Keratinocyte (primary cell): ENCODE measurements around the gene PTPN14. TPM values are rescaled to one million over a fixed set of nuclear protein-coding genes. Genes with fewer than 3 reads are reported as not detected.

Experiments used
- DNase-seq: peaks from one replicate; pipeline ENCODE4 v3.0.0-alpha.2; 2011; ENCODE audit warnings: low read depth, missing footprints, low spot score
- FAIRE-seq: peaks from 2 replicates; lab custom pipeline; 2011; peaks lifted over from hg19 to GRCh38; lab: Jason Lieb, UNC
- H2AFZ ChIP-seq: 2 replicates; pipeline ENCODE4 v1.6.0; 2012; ENCODE audit warnings: low read length, control low read depth, inconsistent platforms; ENCODE audit not compliant: control insufficient read depth
- H3K27ac ChIP-seq: 2 replicates; pipeline ENCODE4 v1.5.1; 2011; ENCODE audit warnings: low read length; ENCODE audit not compliant: control insufficient read depth, insufficient read depth
- H3K27me3 ChIP-seq: 3 replicates; pipeline ENCODE4 v1.6.0; 2011; ENCODE audit warnings: low read length; ENCODE audit not compliant: control insufficient read depth, insufficient read depth; ENCODE audit errors: extremely low read depth
- H3K36me3 ChIP-seq, 2 experiments: 2 replicates in 1 of 2; 3 replicates in 1 of 2; pipeline ENCODE4 v1.5.1; 2011; ENCODE audit warnings: low read length in 2 of 2, mild to moderate bottlenecking in 1 of 2; ENCODE audit not compliant: control insufficient read depth in 2 of 2, insufficient read depth in 2 of 2; ENCODE audit errors: extremely low read depth in 1 of 2
- H3K4me1 ChIP-seq: 3 replicates; pipeline ENCODE4 v1.5.1; 2011; ENCODE audit warnings: low read length; ENCODE audit not compliant: control insufficient read depth, insufficient read depth; ENCODE audit errors: extremely low read depth
- H3K4me2 ChIP-seq: 3 replicates; pipeline ENCODE4 v1.6.0; 2011; ENCODE audit warnings: low read depth, low read length; ENCODE audit not compliant: control insufficient read depth, insufficient read depth; ENCODE audit errors: extremely low read depth
- H3K4me3 ChIP-seq, 3 experiments: fragments of 200-600 bp in 1 of 3; sonication (generic) in 1 of 3; 2 replicates in 2 of 3; 3 replicates in 1 of 3; pipeline ENCODE4 v1.5.1; 2011 to 2016; ENCODE audit warnings: low read length in 3 of 3, mild to moderate bottlenecking in 3 of 3, control low read depth in 2 of 3, inconsistent platforms in 1 of 3, low read depth in 1 of 3, mixed read lengths in 1 of 3, mixed run types in 1 of 3, moderate library complexity in 1 of 3; ENCODE audit not compliant: control insufficient read depth in 2 of 3, insufficient read depth in 2 of 3; ENCODE audit errors: extremely low read depth in 1 of 3
- H3K79me2 ChIP-seq: 2 replicates; pipeline ENCODE4 v1.6.0; 2012; ENCODE audit warnings: low read length; ENCODE audit not compliant: control insufficient read depth, insufficient read depth
- H3K9ac ChIP-seq: 3 replicates; pipeline ENCODE4 v1.6.0; 2011; ENCODE audit warnings: low read length; ENCODE audit not compliant: control insufficient read depth, insufficient read depth; ENCODE audit errors: extremely low read depth
- H3K9me1 ChIP-seq: 3 replicates; pipeline ENCODE4 v1.6.0; 2011; ENCODE audit warnings: low read length; ENCODE audit not compliant: control insufficient read depth, insufficient read depth; ENCODE audit errors: extremely low read depth
- H3K9me3 ChIP-seq: 2 replicates; pipeline ENCODE4 v1.5.1; 2012; ENCODE audit warnings: low read depth, low read length; ENCODE audit not compliant: control insufficient read depth
- H4K20me1 ChIP-seq: 3 replicates; pipeline ENCODE4 v1.6.0; 2011; ENCODE audit warnings: low read length; ENCODE audit not compliant: control insufficient read depth, insufficient read depth; ENCODE audit errors: extremely low read depth
- EZH2 ChIP-seq: IDR thresholded peaks from one replicate; pipeline ENCODE4 v1.6.1; 2012; ENCODE audit warnings: inconsistent platforms, mild to moderate bottlenecking, low read length, moderate library complexity
- dilution Hi-C: fragments of 300-500 bp; cut with MboI; formaldehyde crosslinking; loops from one replicate; pipeline ENCODE4 v1.7.0; 2020; ENCODE audit warnings: low sequenced_read_pairs; ENCODE audit not compliant: extremely low pct_ligation_motif_present
- polyA plus RNA-seq, 5 experiments: library from polyadenylated mRNA; depleted of rRNA in 3 of 5; stranded (reverse) in 3 of 5; stranded (forward) in 1 of 5; unstranded in 1 of 5; fragments of >200 nt; gene quantifications; 1 replicate in 1 of 5; 2 replicates in 3 of 5; 3 replicates in 1 of 5; pipeline versions ENCODE4 v1.2.1 to v1.2.3, GENCODE V29; 2011 to 2012; ENCODE audit warnings: missing spikeins in 2 of 5, low read depth in 1 of 5, low replicate concordance in 1 of 5
- TF ChIP-seq, protein P1 (sequence below), 3 experiments: IDR thresholded peaks in 1 of 3; conservative IDR thresholded peaks in 1 of 3; optimal IDR thresholded peaks in 1 of 3; 2 replicates in 2 of 3; 3 replicates in 1 of 3; pipeline versions ENCODE3 to v1.5.1; 2011; ENCODE audit warnings: low read length in 3 of 3, mild to moderate bottlenecking in 3 of 3, moderate library complexity in 2 of 3, control low read depth in 1 of 3, inconsistent platforms in 1 of 3; ENCODE audit not compliant: insufficient read depth in 2 of 3; ENCODE audit errors: extremely low read depth in 1 of 3

PTPN14 gene
- polyA plus RNA-seq, 1 donor (not counting 4 experiments of a cell fraction or from before 2014, with no cell fraction given), result 29.9 TPM

DNA sequence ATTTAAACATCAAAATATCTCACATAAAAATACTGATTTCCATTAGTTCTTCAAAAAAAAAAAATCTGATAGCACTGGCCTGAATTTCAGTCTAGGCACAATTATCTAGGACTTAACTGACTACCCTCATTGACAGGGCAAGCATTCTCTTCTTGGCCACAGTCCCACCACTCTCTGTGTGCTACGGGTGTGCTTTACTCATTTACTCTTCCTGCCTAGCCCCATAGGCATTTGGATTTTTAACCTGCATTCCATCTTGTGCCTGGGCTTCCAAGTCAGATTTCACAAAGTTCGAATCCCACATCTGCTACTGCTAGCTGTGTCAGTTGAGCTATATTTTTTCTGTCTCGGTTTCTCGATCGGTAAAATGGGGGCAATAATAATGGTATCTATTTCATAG lies 38.0 kb downstream of the PTPN14 start:
- no peak for TF ChIP-seq EZH2
- TF ChIP-seq, protein P1, sequence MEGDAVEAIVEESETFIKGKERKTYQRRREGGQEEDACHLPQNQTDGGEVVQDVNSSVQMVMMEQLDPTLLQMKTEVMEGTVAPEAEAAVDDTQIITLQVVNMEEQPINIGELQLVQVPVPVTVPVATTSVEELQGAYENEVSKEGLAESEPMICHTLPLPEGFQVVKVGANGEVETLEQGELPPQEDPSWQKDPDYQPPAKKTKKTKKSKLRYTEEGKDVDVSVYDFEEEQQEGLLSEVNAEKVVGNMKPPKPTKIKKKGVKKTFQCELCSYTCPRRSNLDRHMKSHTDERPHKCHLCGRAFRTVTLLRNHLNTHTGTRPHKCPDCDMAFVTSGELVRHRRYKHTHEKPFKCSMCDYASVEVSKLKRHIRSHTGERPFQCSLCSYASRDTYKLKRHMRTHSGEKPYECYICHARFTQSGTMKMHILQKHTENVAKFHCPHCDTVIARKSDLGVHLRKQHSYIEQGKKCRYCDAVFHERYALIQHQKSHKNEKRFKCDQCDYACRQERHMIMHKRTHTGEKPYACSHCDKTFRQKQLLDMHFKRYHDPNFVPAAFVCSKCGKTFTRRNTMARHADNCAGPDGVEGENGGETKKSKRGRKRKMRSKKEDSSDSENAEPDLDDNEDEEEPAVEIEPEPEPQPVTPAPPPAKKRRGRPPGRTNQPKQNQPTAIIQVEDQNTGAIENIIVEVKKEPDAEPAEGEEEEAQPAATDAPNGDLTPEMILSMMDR (optimal IDR thresholded peaks at IDR 0.05 in 1 of 3, IDR thresholded peaks at IDR 0.05 in 1 of 3, conservative IDR thresholded peaks at IDR 0.05 in 1 of 3; ENCODE audit: extremely low read depth in 1 of 3, insufficient read depth in 2 of 3, low read length in 3 of 3), result no peak
- peaks cover 5% of the 10 kb centered on the region for H4K20me1 ChIP-seq
- H3K9me3 ChIP-seq, result no peaks in the 10 kb centered on the region
- H3K9ac ChIP-seq, result no peak overlapping the region
- no peak overlapping the region for H3K27ac ChIP-seq
- no peak overlapping the region for H3K4me2 ChIP-seq
- no peak overlapping the region for H2AFZ ChIP-seq
- dilution Hi-C loops, result no loop called here
- H3K27me3 ChIP-seq, result no peaks in the 10 kb centered on the region
- H3K36me3 ChIP-seq, result peaks cover 0 to 5% of the 10 kb centered on the region in 2 experiments
- peaks cover 98% of the 10 kb centered on the region for H3K79me2 ChIP-seq
- H3K4me1 ChIP-seq, result peaks cover 31% of the 10 kb centered on the region
- FAIRE-seq (no peak), DNase-seq (no peak)
- H3K4me3 ChIP-seq, result no peak overlapping the region
- H3K9me1 ChIP-seq, result no peaks in the 10 kb centered on the region

- no peaks in the 10 kb centered on the region for H3K9me3 ChIP-seq
- H3K4me2 ChIP-seq, result no peak overlapping the region
- peaks cover 2% of the 10 kb centered on the region for H4K20me1 ChIP-seq
- DNase-seq, result no peak
- H3K27ac ChIP-seq, result no peak overlapping the region
- dilution Hi-C loops, result no loop called here
- TF ChIP-seq, protein P1 (optimal IDR thresholded peaks at IDR 0.05 in 1 of 3, IDR thresholded peaks at IDR 0.05 in 1 of 3, conservative IDR thresholded peaks at IDR 0.05 in 1 of 3; ENCODE audit: extremely low read depth in 1 of 3, insufficient read depth in 2 of 3, low read length in 3 of 3), result no peak
- H2AFZ ChIP-seq, result no peak overlapping the region
- peaks cover under 1% of the 10 kb centered on the region for H3K9me1 ChIP-seq
- H3K36me3 ChIP-seq, result peaks cover 0 to 2% of the 10 kb centered on the region in 2 experiments
- H3K4me1 ChIP-seq, result peaks cover 30% of the 10 kb centered on the region
- no peak overlapping the region for H3K9ac ChIP-seq
- no peak for FAIRE-seq
- H3K4me3 ChIP-seq, result no peak overlapping the region
- peaks cover 94% of the 10 kb centered on the region for H3K79me2 ChIP-seq
- no peaks in the 10 kb centered on the region for H3K27me3 ChIP-seq
Observed at GRCh38 chr1:214511639-214511998, 39.8 kb downstream of the PTPN14 start.
